Measurements from ENCODE around the gene TRAIP.

The TRAIP gene

DNA sequence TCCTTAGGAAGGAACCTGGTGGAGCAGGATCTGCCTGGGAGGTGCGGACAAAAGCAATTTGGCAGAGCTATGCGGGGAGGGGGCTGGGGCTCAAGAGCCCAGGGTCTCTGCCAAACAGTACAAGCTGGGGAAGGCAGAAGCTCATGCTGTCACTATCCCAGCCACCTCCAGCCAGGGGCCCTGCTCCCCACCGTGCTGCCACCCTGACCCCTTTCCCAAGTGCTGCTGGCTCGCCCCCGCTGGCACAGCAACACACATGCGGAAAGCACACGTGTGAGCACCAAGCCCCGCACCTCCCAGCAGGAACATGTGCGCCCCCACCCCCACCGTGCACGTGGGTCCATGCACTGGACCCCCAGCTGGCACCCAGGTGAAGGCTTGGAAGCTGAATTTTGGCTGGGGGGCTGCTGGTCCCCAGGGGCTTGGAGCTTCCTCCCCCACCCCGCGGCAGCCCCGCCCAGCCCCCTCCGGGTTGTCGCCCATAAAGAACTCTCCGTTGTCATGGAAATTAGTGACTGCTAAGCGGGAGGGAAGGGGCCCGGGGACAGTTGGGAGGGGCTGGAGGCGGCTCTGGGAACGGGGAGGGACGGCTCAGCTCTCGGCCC, 12.6 kb upstream of the TRAIP start:
- ChIA-PET CTCF (interaction anchor here (0.7 to 3.4 kb wide), 4 partner anchors 12 to 69 kb away, joined by 3 to 9 read pairs (median 4); partner anchors contain the start of gene CDHR4), POLR2A (no interaction called here)
- TF ChIP-seq, protein P1, sequence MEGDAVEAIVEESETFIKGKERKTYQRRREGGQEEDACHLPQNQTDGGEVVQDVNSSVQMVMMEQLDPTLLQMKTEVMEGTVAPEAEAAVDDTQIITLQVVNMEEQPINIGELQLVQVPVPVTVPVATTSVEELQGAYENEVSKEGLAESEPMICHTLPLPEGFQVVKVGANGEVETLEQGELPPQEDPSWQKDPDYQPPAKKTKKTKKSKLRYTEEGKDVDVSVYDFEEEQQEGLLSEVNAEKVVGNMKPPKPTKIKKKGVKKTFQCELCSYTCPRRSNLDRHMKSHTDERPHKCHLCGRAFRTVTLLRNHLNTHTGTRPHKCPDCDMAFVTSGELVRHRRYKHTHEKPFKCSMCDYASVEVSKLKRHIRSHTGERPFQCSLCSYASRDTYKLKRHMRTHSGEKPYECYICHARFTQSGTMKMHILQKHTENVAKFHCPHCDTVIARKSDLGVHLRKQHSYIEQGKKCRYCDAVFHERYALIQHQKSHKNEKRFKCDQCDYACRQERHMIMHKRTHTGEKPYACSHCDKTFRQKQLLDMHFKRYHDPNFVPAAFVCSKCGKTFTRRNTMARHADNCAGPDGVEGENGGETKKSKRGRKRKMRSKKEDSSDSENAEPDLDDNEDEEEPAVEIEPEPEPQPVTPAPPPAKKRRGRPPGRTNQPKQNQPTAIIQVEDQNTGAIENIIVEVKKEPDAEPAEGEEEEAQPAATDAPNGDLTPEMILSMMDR (IDR thresholded peaks at IDR 0.05; ENCODE audit: control extremely low read depth, extremely low read depth, low read depth, missing control alignments) = no peak
- DNase-seq (ENCODE audit: extremely low spot score) = no peak

DNA sequence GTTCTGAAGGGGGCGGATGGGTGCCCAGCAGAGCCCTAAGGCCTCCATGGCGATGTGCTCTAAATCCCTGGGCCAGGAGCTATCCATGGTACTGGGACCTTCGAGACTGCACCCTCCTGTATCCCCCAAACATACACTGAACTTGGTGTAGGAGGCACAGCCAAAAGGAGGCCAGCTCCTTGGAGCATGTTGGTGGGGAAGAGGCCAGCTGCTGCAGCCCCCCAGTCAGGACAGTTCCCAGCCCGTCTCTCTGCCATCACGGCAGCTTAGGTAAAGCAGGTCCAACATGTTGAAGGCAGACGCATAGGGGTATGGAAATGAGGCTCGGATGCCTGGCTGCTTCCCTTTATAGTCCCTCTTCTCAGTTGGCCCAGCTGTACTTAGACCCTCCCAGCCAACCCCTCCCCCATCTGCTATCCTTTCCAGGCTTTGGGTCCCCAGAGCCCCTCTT, 11.5 kb upstream of the TRAIP start:
- CTCF ChIA-PET = interaction anchor here (1.3 to 3.4 kb wide), 3 partner anchors 11 to 29 kb away, joined by 3 to 9 read pairs (median 4); partner anchors contain the start of gene TRAIP
- DNase-seq (ENCODE audit: extremely low spot score) = peak; percentile 49
- TF ChIP-seq, protein P1 (IDR thresholded peaks at IDR 0.05; ENCODE audit: control extremely low read depth, extremely low read depth, low read depth, missing control alignments) = no peak
- POLR2A ChIA-PET = no interaction called here

DNA sequence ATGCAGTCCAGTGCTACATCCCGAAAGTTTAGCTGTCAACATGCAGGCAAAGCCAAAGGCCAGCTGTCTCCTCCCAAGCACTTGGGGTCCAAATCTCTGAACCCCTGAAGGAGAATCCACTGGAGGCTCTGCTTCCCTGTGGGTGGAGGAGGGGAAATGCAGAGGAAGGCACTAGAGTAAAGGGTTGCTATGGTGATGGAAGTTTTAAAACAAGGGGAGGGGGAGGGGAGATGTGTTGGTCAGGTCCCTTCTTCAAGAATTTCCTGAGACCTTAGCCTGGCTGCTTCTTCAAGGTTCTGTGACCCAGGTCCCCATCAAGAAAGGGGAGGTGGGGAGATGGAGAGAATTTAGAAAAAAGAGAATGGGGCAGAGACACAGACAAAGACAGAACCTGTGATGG, 11.0 kb upstream of the TRAIP start:
- TF ChIP-seq, protein P1 (IDR thresholded peaks at IDR 0.05; ENCODE audit: control extremely low read depth, extremely low read depth, low read depth, missing control alignments) = no peak
- ChIA-PET POLR2A (no interaction called here), CTCF (interaction anchor here (0.7 to 3.4 kb wide), 4 partner anchors 8 to 31 kb away, joined by 3 to 9 read pairs (median 4); partner anchors contain the start of gene TRAIP)
- DNase-seq (ENCODE audit: extremely low spot score) = no peak

DNA sequence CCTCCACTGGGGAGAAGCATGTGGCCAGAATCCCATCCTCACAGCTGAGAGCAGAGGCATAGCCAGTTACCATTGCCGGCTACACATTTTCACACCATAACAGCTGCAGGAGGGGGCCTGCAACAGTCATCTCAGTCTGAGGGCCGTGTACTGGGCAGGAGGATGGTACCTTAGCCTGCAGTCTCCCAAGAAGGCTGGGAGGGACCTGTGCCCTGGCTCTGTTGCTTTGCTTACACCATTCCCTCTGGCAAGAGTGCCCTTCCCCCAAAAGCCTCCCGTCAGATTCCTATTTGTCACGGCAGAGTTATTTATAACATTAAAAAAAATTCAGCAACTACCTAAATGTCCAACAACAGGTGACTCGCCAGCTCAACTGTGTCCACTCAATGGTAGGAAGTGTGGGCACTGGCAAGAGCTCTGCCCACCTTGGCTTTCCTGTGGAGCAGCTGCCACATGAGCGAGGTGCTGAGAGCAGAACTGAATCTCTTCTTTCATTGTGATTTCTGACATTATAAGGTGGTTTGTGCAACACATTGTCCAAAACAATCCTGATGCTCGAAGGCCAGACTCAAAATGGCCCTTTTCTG, 8.9 kb upstream of the TRAIP start:
- ChIA-PET CTCF (interaction anchor here (1.2 kb wide), 1 partner anchor 7 kb away, joined by 3 read pairs; no protein-coding TSS in a partner anchor), POLR2A (no interaction called here)
- TF ChIP-seq, protein P1 (IDR thresholded peaks at IDR 0.05; ENCODE audit: control extremely low read depth, extremely low read depth, low read depth, missing control alignments) = no peak
- no peak for DNase-seq (ENCODE audit: extremely low spot score)

DNA sequence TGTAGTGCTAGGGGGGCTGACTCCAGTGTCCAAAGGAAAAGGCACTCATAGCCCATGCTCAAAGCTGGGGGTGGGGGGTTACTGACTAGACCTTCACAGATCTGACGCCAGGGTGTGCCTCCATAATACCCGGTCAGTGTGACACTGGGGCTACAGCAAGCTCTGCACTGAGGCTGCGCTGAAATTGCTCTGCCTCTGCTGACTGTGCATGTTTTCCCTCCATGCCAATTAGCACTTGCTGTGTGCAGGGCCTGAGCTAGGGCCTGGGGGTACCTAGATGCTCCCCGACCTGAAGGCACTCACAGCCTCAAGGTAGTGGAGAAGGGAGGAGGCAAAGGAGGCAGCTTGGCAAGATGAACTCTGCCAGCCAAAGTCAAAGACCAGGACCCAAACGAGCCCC, 8.1 kb upstream of the TRAIP start:
- TF ChIP-seq, protein P1 (IDR thresholded peaks at IDR 0.05; ENCODE audit: control extremely low read depth, extremely low read depth, low read depth, missing control alignments) = no peak
- DNase-seq (ENCODE audit: extremely low spot score) = no peak
- ChIA-PET CTCF (interaction anchor here (1.0 to 2.4 kb wide), 3 partner anchors 8 to 193 kb away, joined by 3 to 6 read pairs (median 3); no protein-coding TSS in a partner anchor), POLR2A (no interaction called here)

DNA sequence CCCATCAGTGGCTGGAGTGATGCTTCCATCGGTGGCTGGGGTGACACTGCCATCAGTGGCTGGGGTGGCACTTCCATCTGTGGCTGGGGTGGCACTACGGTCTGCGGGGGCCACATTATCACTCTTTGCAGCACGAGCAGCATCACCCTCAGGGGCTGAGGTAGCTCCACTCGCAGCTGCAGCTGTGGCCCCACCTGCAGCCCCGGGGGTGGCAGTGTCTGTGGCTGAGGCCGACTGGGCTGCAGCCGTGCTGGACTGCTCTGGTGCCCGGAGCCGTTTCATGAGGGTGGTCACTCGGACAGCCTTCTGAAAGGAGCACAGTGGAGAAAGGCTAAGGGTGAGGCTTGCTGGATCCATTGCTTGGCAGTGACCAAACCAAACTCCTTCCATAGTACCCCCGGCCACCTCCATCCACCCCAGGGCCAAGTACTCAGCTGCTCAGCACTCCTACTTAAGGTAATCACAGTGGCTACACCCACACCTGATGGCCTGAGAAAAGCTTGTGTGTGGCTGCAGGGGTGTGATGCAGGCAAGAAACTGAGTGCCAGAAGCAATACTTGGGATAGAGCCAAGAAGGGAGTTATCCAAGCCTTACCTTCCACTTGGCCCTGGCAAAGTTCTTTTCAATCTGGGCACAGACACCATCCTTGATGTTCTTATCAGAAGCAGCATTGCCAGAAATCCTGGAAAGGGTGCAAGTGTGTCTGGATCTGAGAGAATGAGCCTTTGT, 3.4 kb upstream of the TRAIP start:
- POLR2A ChIA-PET = no interaction called here
- TF ChIP-seq, protein P1 (IDR thresholded peaks at IDR 0.05; ENCODE audit: control extremely low read depth, extremely low read depth, low read depth, missing control alignments) = no peak
- CTCF ChIA-PET = no interaction called here
- DNase-seq (ENCODE audit: extremely low spot score) = no peak

Data from GM10248 (cell line).